GM23338 (cell line): ENCODE measurements around the gene C1QTNF5. TPM values are rescaled to one million over a fixed set of nuclear protein-coding genes. Genes with fewer than 3 reads are reported as not detected.

ENCODE experiments used
- ATAC-seq: fragments of 200-7000 bp; cut with Tn5 transposase; 3 replicates; pipeline ENCODE4 v1.9.1; 2020
- DNase-seq: peaks from one replicate; pipeline ENCODE4 v3.0.0-alpha.2; 2015; ENCODE audit warnings: low spot score
- H2AFZ ChIP-seq: fragments of 200-600 bp; sonication (generic); 2 replicates; pipeline ENCODE4 v1.8.0; 2016; ENCODE audit warnings: antibody characterized with exemption, mild to moderate bottlenecking, moderate library complexity
- H3F3A ChIP-seq: fragments of 200-600 bp; sonication (generic); replicated peaks from 2 replicates; pipeline ENCODE4 v1.8.0; 2017; ENCODE audit warnings: antibody characterized with exemption, mixed run types, low read depth
- H3K27ac ChIP-seq: fragments of 200-600 bp; sonication (generic); 2 replicates; pipeline ENCODE4 v1.6.1; 2016; ENCODE audit warnings: low read depth
- H3K27me3 ChIP-seq: fragments of 200-600 bp; sonication (generic); 2 replicates; pipeline ENCODE4 v1.8.0; 2016; ENCODE audit warnings: mild to moderate bottlenecking, mixed run types, moderate library complexity; ENCODE audit not compliant: insufficient read depth
- H3K36me3 ChIP-seq: fragments of 200-600 bp; sonication (generic); 2 replicates; pipeline ENCODE4 v1.8.0; 2016; ENCODE audit warnings: mild to moderate bottlenecking; ENCODE audit not compliant: insufficient read depth
- H3K4me1 ChIP-seq: fragments of 200-600 bp; sonication (generic); 2 replicates; pipeline ENCODE4 v1.8.0; 2016; ENCODE audit warnings: mild to moderate bottlenecking, moderate library complexity; ENCODE audit not compliant: insufficient read depth
- H3K4me2 ChIP-seq: fragments of 200-600 bp; sonication (generic); 2 replicates; pipeline ENCODE4 v1.7.1; 2017; ENCODE audit warnings: mixed run types
- H3K4me3 ChIP-seq: fragments of 200-600 bp; sonication (generic); 2 replicates; pipeline ENCODE4 v1.6.1; 2016; ENCODE audit warnings: mixed run types
- H3K79me2 ChIP-seq: fragments of 200-600 bp; sonication (generic); replicated peaks from 2 replicates; pipeline ENCODE4 v1.8.0; 2017; ENCODE audit warnings: mild to moderate bottlenecking; ENCODE audit not compliant: insufficient read depth
- H3K9me2 ChIP-seq: fragments of 200-600 bp; sonication (generic); 2 replicates; pipeline ENCODE4 v1.8.0; 2017; ENCODE audit not compliant: insufficient read depth
- H4K20me1 ChIP-seq: fragments of 200-600 bp; sonication (generic); replicated peaks from 2 replicates; pipeline ENCODE4 v1.8.0; 2017; ENCODE audit warnings: mild to moderate bottlenecking; ENCODE audit not compliant: insufficient read depth
- H3K27ac Mint-ChIP-seq: 2 replicates; pipeline ENCODE4 v1.8.0; 2020; ENCODE audit warnings: inconsistent platforms, mild to moderate bottlenecking, moderate library complexity, mixed read lengths
- H3K27me3 Mint-ChIP-seq: 3 replicates; pipeline ENCODE4 v1.8.0; 2022; ENCODE audit warnings: low read depth, mild to moderate bottlenecking, moderate library complexity, mixed read lengths, inconsistent platforms; ENCODE audit not compliant: insufficient read depth, poor library complexity
- H3K36me3 Mint-ChIP-seq: 3 replicates; pipeline ENCODE4 v1.8.0; 2021; ENCODE audit warnings: low read depth, mild to moderate bottlenecking, inconsistent platforms, moderate library complexity, mixed read lengths
- H3K4me1 Mint-ChIP-seq: 3 replicates; pipeline ENCODE4 v1.8.0; 2020; ENCODE audit warnings: mild to moderate bottlenecking, inconsistent platforms, mixed read lengths
- H3K4me3 Mint-ChIP-seq: 3 replicates; pipeline ENCODE4 v1.8.0; 2021; ENCODE audit warnings: moderate library complexity, mild to moderate bottlenecking, inconsistent platforms, mixed read lengths
- H3K9me3 Mint-ChIP-seq: 3 replicates; pipeline ENCODE4 v1.8.0; 2020; ENCODE audit warnings: moderate library complexity, mild to moderate bottlenecking, inconsistent platforms, mixed read lengths
- CREB1 ChIP-seq: fragments of 250-450 bp; sonication (Bioruptor Pico); IDR thresholded peaks from 2 replicates; pipeline ENCODE4 v1.5.0; 2020; ENCODE audit warnings: low read depth, mild to moderate bottlenecking, moderate library complexity
- CTCF ChIP-seq, 2 experiments: fragments of 200-600 bp in 1 of 2; sonication (generic) in 1 of 2; conservative IDR thresholded peaks; 2 replicates each; pipeline versions ENCODE4 v1.5.1 to v1.6.1; 2016 to 2017; ENCODE audit warnings: antibody characterized with exemption in 2 of 2, low read depth in 2 of 2, mild to moderate bottlenecking in 2 of 2, moderate library complexity in 1 of 2
- ETS1 ChIP-seq: IDR thresholded peaks from 2 replicates; pipeline ENCODE4 v1.6.1; 2016; ENCODE audit warnings: antibody characterized with exemption
- EZH2 ChIP-seq: fragments of 200-600 bp; sonication (generic); IDR thresholded peaks from one replicate; pipeline ENCODE4 v1.8.0; 2017; ENCODE audit warnings: antibody characterized with exemption, mild to moderate bottlenecking, low read depth; ENCODE audit not compliant: unreplicated experiment
- EZH2phosphoT487 ChIP-seq: fragments of 200-600 bp; sonication (generic); IDR thresholded peaks from one replicate; pipeline ENCODE4 v1.8.1; 2018; ENCODE audit warnings: antibody characterized with exemption; ENCODE audit not compliant: unreplicated experiment
- JUNB ChIP-seq: IDR thresholded peaks from one replicate; pipeline ENCODE4 v1.6.1; 2016; ENCODE audit warnings: antibody characterized with exemption; ENCODE audit not compliant: unreplicated experiment
- NANOG ChIP-seq: IDR thresholded peaks from 2 replicates; pipeline ENCODE4 v1.6.1; 2016; ENCODE audit warnings: antibody characterized with exemption, borderline replicate concordance
- POLR2AphosphoS5 ChIP-seq: IDR thresholded peaks from 2 replicates; pipeline ENCODE4 v1.6.1; 2016; ENCODE audit warnings: antibody characterized with exemption, low read depth
- REST ChIP-seq: IDR thresholded peaks from one replicate; pipeline ENCODE4 v1.6.1; 2018; ENCODE audit warnings: antibody characterized with exemption; ENCODE audit not compliant: unreplicated experiment
- STAT1 ChIP-seq: IDR thresholded peaks from one replicate; pipeline ENCODE4 v1.6.1; 2016; ENCODE audit warnings: antibody characterized with exemption; ENCODE audit not compliant: unreplicated experiment
- ZNF114 ChIP-seq: fragments of 250-450 bp; sonication (Bioruptor Pico); IDR thresholded peaks from 2 replicates; pipeline ENCODE4 v1.5.0; 2020; ENCODE audit warnings: mild to moderate bottlenecking, moderate library complexity
- ZNF331 ChIP-seq: fragments of 250-450 bp; sonication (Bioruptor Pico); IDR thresholded peaks from 2 replicates; pipeline ENCODE4 v1.5.0; 2020; ENCODE audit warnings: low read depth, mild to moderate bottlenecking, moderate library complexity
- ZNF462 ChIP-seq: fragments of 250-450 bp; sonication (Bioruptor Pico); IDR thresholded peaks from 2 replicates; pipeline ENCODE4 v1.5.0; 2020; ENCODE audit warnings: mild to moderate bottlenecking, moderate library complexity
- polyA plus RNA-seq: library from polyadenylated mRNA; unstranded; fragments of >200 nt; fragmentation: Nextera tagmentation; extraction: Ambion mirVana; gene quantifications from 2 replicates; pipeline ENCODE4 v1.2.1, GENCODE V29; 2016
- total RNA-seq: library from RNA; depleted of rRNA; stranded (reverse); fragments of >200 nt; shearing (Covaris generic); gene quantifications from 2 replicates; pipeline ENCODE4 v1.2.3, GENCODE V29; 2014

The C1QTNF5 gene
- total and polyA plus RNA-seq, 2 experiments from 2014 or later: 1.9 TPM

GRCh38 chr11:119372260-119373058 is 31.8 kb upstream of the C1QTNF5 start:
- no peaks in the 10 kb centered on the region for H3K9me3 Mint-ChIP-seq
- H3K4me3 ChIP-seq: no peak overlapping the region
- ATAC-seq: no peak
- H3K36me3 Mint-ChIP-seq: no peaks in the 10 kb centered on the region; the same call in 2 of the 3 replicates
- DNase-seq: no peak
- H2AFZ ChIP-seq: no peak overlapping the region
- H4K20me1 ChIP-seq: no peaks in the 10 kb centered on the region; the same call in 1 of the 2 replicates
- no peaks in the 10 kb centered on the region for H3F3A ChIP-seq
- no peaks in the 10 kb centered on the region for H3K27me3 ChIP-seq
- H3K36me3 ChIP-seq: no peaks in the 10 kb centered on the region
- no peak overlapping the region for H3K27ac ChIP-seq
- no peak overlapping the region for H3K4me3 Mint-ChIP-seq
- H3K9me2 ChIP-seq: no peaks in the 10 kb centered on the region
- peaks cover 69% of the 10 kb centered on the region for H3K4me1 Mint-ChIP-seq
- peaks cover 28% of the 10 kb centered on the region for H3K4me1 ChIP-seq
- H3K4me2 ChIP-seq: no peak overlapping the region
- H3K27me3 Mint-ChIP-seq: peaks cover 19% of the 10 kb centered on the region
- TF ChIP-seq EZH2 (no peak), ZNF462 (CRISPR knock-in tag) (no peak), POLR2AphosphoS5 (no peak), ZNF114 (CRISPR knock-in tag) (no peak), REST (no peak), JUNB (no peak), CREB1 (CRISPR knock-in tag) (no peak), EZH2phosphoT487 (no peak), ETS1 (no peak), CTCF (conservative IDR thresholded peaks at IDR 0.05; ENCODE audit: low read depth in 2 of 2) (no peak), ZNF331 (CRISPR knock-in tag) (no peak), STAT1 (no peak), NANOG (no peak)
- no peak overlapping the region for H3K27ac Mint-ChIP-seq
- no peaks in the 10 kb centered on the region for H3K79me2 ChIP-seq
